Neural crest cell (in vitro differentiated cells): Measurements from ENCODE around the gene SS18L1. TPM values are rescaled to one million over a fixed set of nuclear protein-coding genes. Genes with fewer than 3 reads are reported as not detected.

Experiments
- DNase-seq: peaks from one replicate; pipeline ENCODE4 v3.0.0; 2021; ENCODE audit warnings: low read depth, mixed read lengths, low spot score
- H3K27ac Mint-ChIP-seq: one replicate; pipeline ENCODE4 v1.8.0; 2021; ENCODE audit warnings: mild to moderate bottlenecking, mixed read lengths; ENCODE audit not compliant: unreplicated experiment
- H3K27me3 Mint-ChIP-seq: 2 replicates; pipeline ENCODE4 v1.8.0; 2021; ENCODE audit warnings: low read depth, mild to moderate bottlenecking, mixed read lengths
- H3K36me3 Mint-ChIP-seq: 2 replicates; pipeline ENCODE4 v1.8.0; 2021; ENCODE audit warnings: low read depth, mild to moderate bottlenecking, mixed read lengths
- H3K4me1 Mint-ChIP-seq: 2 replicates; pipeline ENCODE4 v1.8.0; 2021; ENCODE audit warnings: mixed read lengths
- H3K4me3 Mint-ChIP-seq: one replicate; pipeline ENCODE4 v1.8.0; 2021; ENCODE audit warnings: mild to moderate bottlenecking, mixed read lengths
- H3K9me3 Mint-ChIP-seq: 2 replicates; pipeline ENCODE4 v1.8.0; 2021; ENCODE audit warnings: mixed read lengths
- CTCF ChIP-seq: fragments of 200-600 bp; sonication (generic); conservative IDR thresholded peaks from 2 replicates; pipeline ENCODE4 v1.5.0; 2021; ENCODE audit warnings: antibody characterized with exemption, mild to moderate bottlenecking
- long read RNA-seq: library from polyadenylated mRNA; unstranded; transcript quantifications from one replicate; pipeline ENCODE4 v2.0.0, GENCODE V29; 2020
- total RNA-seq: library from RNA; stranded (reverse); gene quantifications from 2 replicates; pipeline ENCODE4 v1.2.1, GENCODE V29; 2021

Gene SS18L1
- total RNA-seq = 29.6 and 30.0 TPM in 2 replicates
- long read RNA-seq, partial matches to known transcripts = 0 of 4 reads
- long read RNA-seq, other reads (novel, unspliced or antisense) = 4 of 4 reads

GRCh38 chr20:62143081-62143956 lies at the start of gene SS18L1, which contains the start of gene PSMA7:
Gene SS18L1 (plus strand): TSS chr20:62143769. CDS start chr20:62143821, 52 bp downstream.
Gene PSMA7 (minus strand): TSS chr20:62143394. CDS start chr20:62143303, 91 bp downstream.
- Mint-ChIP-seq H3K36me3 (peaks cover 11% of the 10 kb centered on the region), H3K4me1 (peaks cover 37% of the 10 kb centered on the region), H3K27ac (peak within 1 kb of the TSS; percentile 94), H3K4me3 (peak within 1 kb of the TSS; percentile 98), H3K9me3 (no peaks in the 10 kb centered on the region), H3K27me3 (peaks cover 5% of the 10 kb centered on the region)
- TF ChIP-seq CTCF = no peak
- peak; percentile 66 for DNase-seq

- DNase-seq = no peak
- no peak overlapping the region for H3K4me3 Mint-ChIP-seq
- H3K36me3 Mint-ChIP-seq = no peaks in the 10 kb centered on the region
- H3K4me1 Mint-ChIP-seq = no peaks in the 10 kb centered on the region
- H3K27ac Mint-ChIP-seq = no peak overlapping the region
- no peak for TF ChIP-seq CTCF
- H3K27me3 Mint-ChIP-seq = no peaks in the 10 kb centered on the region
- H3K9me3 Mint-ChIP-seq = no peaks in the 10 kb centered on the region
These were observed 46.9 kb upstream of the SS18L1 start for GRCh38 chr20:62096421-62097380.

- no peaks in the 10 kb centered on the region for H3K36me3 Mint-ChIP-seq
- H3K9me3 Mint-ChIP-seq = no peaks in the 10 kb centered on the region
- no peaks in the 10 kb centered on the region for H3K4me1 Mint-ChIP-seq
- TF ChIP-seq CTCF = no peak
- peaks cover 2% of the 10 kb centered on the region for H3K27me3 Mint-ChIP-seq
- no peak for DNase-seq
- H3K4me3 Mint-ChIP-seq = no peak overlapping the region
- no peak overlapping the region for H3K27ac Mint-ChIP-seq
These were observed 45.6 kb upstream of the SS18L1 start for GRCh38 chr20:62097881-62098407.

GRCh38 chr20:62101078-62101477 lies 42.5 kb upstream of the SS18L1 start:
- Mint-ChIP-seq H3K27ac (no peak overlapping the region), H3K9me3 (peaks cover 5% of the 10 kb centered on the region), H3K4me1 (no peaks in the 10 kb centered on the region), H3K4me3 (no peak overlapping the region), H3K27me3 (peaks cover 2% of the 10 kb centered on the region), H3K36me3 (peaks cover 5% of the 10 kb centered on the region)
- no peak for TF ChIP-seq CTCF
- no peak for DNase-seq
